ENCODE results near the gene UBN1. TPM values are rescaled to one million over a fixed set of nuclear protein-coding genes. Genes with fewer than 3 reads are reported as not detected.
A peak's percentile ranks its signal among the peaks of the same experiment; 100 is the strongest.

The UBN1 gene, protein sequence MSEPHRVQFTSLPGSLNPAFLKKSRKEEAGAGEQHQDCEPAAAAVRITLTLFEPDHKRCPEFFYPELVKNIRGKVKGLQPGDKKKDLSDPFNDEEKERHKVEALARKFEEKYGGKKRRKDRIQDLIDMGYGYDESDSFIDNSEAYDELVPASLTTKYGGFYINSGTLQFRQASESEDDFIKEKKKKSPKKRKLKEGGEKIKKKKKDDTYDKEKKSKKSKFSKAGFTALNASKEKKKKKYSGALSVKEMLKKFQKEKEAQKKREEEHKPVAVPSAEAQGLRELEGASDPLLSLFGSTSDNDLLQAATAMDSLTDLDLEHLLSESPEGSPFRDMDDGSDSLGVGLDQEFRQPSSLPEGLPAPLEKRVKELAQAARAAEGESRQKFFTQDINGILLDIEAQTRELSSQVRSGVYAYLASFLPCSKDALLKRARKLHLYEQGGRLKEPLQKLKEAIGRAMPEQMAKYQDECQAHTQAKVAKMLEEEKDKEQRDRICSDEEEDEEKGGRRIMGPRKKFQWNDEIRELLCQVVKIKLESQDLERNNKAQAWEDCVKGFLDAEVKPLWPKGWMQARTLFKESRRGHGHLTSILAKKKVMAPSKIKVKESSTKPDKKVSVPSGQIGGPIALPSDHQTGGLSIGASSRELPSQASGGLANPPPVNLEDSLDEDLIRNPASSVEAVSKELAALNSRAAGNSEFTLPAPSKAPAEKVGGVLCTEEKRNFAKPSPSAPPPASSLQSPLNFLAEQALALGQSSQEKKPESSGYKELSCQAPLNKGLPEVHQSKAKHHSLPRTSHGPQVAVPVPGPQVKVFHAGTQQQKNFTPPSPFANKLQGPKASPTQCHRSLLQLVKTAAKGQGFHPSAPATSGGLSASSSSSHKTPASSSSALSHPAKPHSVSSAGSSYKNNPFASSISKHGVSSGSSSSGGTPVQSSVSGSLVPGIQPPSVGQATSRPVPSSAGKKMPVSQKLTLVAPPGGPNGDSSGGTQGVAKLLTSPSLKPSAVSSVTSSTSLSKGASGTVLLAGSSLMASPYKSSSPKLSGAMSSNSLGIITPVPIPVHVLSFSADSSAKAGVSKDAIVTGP (N-terminal part only)
- total RNA-seq (10 to 100 TPM; 45.7 to 45.8 TPM), total RNA-seq (76.6 to 147 (median 112) reads per million in 172 experiments)
- 28.7 TPM for polyA plus RNA-seq (2013, experiment 1 of 2)
- polyA plus RNA-seq (2013, experiment 2 of 2), result 27.8 TPM

- ChIA-PET POLR2A (interaction anchor here (0.7 to 2.6 kb wide), 7 partner anchors 15 to 231 kb away, joined by 3 to 14 read pairs (median 5); partner anchors contain the start of genes ANKS3, DNAAF8, ROGDI and SEC14L5), CTCF (interaction anchor here (1.2 kb wide), 2 partner anchors 44 to 231 kb away, joined by 3 read pairs; partner anchors contain the start of gene ROGDI)
- peak; percentile 90 for ATAC-seq (ENCODE audit: poor library complexity)
- H3K27me3 ChIP-seq (ENCODE audit: control insufficient read depth in 1 of 2, insufficient read depth in 2 of 2, low read length in 2 of 2), result no peaks in the 10 kb centered on the region
- Mint-ChIP-seq H3K4me1 (ENCODE audit: low read depth) (peaks cover 58% of the 10 kb centered on the region), H3K9me3 (no peaks in the 10 kb centered on the region), H3K27me3 (no peaks in the 10 kb centered on the region), H3K36me3 (ENCODE audit: low read depth) (peaks cover 49% of the 10 kb centered on the region), H3K27ac (peak within 1 kb of the TSS; percentile 85), H3K4me3 (peak within 1 kb of the TSS; percentile 93)
- peaks cover 27% of the 10 kb centered on the region for H3K36me3 ChIP-seq (ENCODE audit: insufficient read depth, low read length)
- H3K27ac ChIP-seq (ENCODE audit: low read depth in 1 of 2, low read length in 2 of 2), result peak within 1 kb of the TSS; percentile 75 to 93
- TF ChIP-seq, protein P1, sequence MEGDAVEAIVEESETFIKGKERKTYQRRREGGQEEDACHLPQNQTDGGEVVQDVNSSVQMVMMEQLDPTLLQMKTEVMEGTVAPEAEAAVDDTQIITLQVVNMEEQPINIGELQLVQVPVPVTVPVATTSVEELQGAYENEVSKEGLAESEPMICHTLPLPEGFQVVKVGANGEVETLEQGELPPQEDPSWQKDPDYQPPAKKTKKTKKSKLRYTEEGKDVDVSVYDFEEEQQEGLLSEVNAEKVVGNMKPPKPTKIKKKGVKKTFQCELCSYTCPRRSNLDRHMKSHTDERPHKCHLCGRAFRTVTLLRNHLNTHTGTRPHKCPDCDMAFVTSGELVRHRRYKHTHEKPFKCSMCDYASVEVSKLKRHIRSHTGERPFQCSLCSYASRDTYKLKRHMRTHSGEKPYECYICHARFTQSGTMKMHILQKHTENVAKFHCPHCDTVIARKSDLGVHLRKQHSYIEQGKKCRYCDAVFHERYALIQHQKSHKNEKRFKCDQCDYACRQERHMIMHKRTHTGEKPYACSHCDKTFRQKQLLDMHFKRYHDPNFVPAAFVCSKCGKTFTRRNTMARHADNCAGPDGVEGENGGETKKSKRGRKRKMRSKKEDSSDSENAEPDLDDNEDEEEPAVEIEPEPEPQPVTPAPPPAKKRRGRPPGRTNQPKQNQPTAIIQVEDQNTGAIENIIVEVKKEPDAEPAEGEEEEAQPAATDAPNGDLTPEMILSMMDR (IDR thresholded peaks at IDR 0.05), result no peak
- H3K4me3 ChIP-seq (ENCODE audit: low read length), result peak within 1 kb of the TSS; percentile 95
- H3K4me1 ChIP-seq (ENCODE audit: insufficient read depth, low read length), result peaks cover 46% of the 10 kb centered on the region
- intact Hi-C loops (cut with DNase I, micrococcal nuclease), result loop anchor here in 1 of 2 experiments (1.0 to 10.0 kb wide), 7 partner anchors 42 to 595 kb away; partner anchors contain the start of genes ALG1, ANKS3, DNAAF8 and NAGPA
- no peaks in the 10 kb centered on the region for H3K9me3 ChIP-seq (ENCODE audit: control insufficient read depth in 1 of 2, insufficient read depth in 1 of 2, low read length in 2 of 2)
- peak; percentile 98 to 100 (median 99) for DNase-seq
Observed at GRCh38 chr16:4846901-4847773, at the start of gene UBN1, which contains the start of gene GLYR1. TSS of gene UBN1 (plus strand) at chr16:4847481. CDS start at chr16:4852918, 5,437 bp downstream. TSS of gene GLYR1 (minus strand) at chr16:4847288. CDS start at chr16:4847265, 23 bp downstream.

DNA sequence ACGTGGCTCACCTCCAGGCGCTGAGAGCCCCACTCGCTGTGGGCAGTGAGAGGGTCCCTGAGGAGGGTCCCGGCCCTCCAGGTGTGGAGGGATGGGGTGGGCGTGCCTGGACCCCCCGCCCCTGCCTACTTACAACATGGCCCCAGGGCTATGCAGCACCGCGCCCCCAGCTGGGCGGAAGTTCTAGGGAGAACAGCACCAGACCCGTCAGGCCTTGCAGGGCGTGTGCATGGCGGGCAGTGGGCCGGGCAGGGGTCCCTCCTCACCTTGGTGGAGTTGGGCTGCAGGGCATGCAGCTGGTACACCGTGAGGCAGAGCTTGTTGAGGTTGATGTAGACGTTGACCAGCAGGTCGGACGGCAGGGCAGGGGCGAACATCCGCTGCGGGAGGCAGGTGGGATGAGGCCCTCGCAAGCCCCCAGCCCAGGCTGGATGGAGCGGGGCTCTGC, 49.5 kb upstream of the UBN1 start:
- intact Hi-C loops (cut with DNase I, micrococcal nuclease), result no loop called here
- Mint-ChIP-seq H3K27me3 (no peaks in the 10 kb centered on the region), H3K4me3 (no peak overlapping the region), H3K36me3 (ENCODE audit: low read depth) (peaks cover under 1% of the 10 kb centered on the region), H3K9me3 (no peaks in the 10 kb centered on the region), H3K27ac (no peak overlapping the region), H3K4me1 (ENCODE audit: low read depth) (peaks cover 13% of the 10 kb centered on the region)
- POLR2A ChIA-PET, result no interaction called here
- no peaks in the 10 kb centered on the region for H3K27me3 ChIP-seq (ENCODE audit: control insufficient read depth in 1 of 2, insufficient read depth in 2 of 2, low read length in 2 of 2)
- H3K36me3 ChIP-seq (ENCODE audit: insufficient read depth, low read length), result peaks cover 14% of the 10 kb centered on the region
- ATAC-seq (ENCODE audit: poor library complexity) (no peak), DNase-seq (no peak)
- H3K27ac ChIP-seq (ENCODE audit: low read depth in 1 of 2, low read length in 2 of 2), result no peak overlapping the region
- H3K4me1 ChIP-seq (ENCODE audit: insufficient read depth, low read length), result peaks cover 22% of the 10 kb centered on the region
- CTCF ChIA-PET, result no interaction called here
- no peaks in the 10 kb centered on the region for H3K9me3 ChIP-seq (ENCODE audit: control insufficient read depth in 1 of 2, insufficient read depth in 1 of 2, low read length in 2 of 2)
- H3K4me3 ChIP-seq (ENCODE audit: low read length), result no peak overlapping the region
- TF ChIP-seq, protein P1 (IDR thresholded peaks at IDR 0.05), result no peak

Data from CD4-positive, alpha-beta T cell (primary cell).